HG03097 (cell line): ENCODE data around the gene RSPH9.

Experiments used
- ATAC-seq: cut with Tn5 transposase; IDR thresholded peaks from one replicate; pipeline ENCODE4 v1.9.1; 2021; ENCODE audit not compliant: unreplicated experiment, low FRiP score

RSPH9 gene

DNA sequence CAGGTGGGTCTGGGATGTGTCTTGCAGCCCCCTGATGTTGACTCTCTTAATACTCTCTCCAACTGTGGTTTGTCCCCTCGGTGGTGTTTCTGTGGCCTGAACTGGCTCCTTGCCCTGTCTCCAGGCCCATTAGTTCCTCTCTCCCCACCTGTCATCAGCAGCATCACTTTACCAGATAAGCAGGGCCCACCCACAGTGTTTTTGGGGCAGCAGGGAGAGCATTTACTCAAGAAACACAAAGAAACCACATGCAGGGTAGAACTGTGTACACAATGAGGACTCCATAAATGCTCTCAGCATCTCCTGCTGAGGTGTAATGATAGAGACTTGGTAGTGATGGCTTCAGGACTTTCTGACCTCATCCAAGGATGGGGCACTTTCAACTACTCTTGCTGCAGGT is 62.9 kb downstream of the RSPH9 start:
- no peak for ATAC-seq

- no peak for ATAC-seq
These were observed 64.2 kb downstream of the RSPH9 start for GRCh38 chr6:43708860-43709653.

GRCh38 chr6:43709654-43710303 is 64.9 kb downstream of the RSPH9 start:
- no peak for ATAC-seq

DNA sequence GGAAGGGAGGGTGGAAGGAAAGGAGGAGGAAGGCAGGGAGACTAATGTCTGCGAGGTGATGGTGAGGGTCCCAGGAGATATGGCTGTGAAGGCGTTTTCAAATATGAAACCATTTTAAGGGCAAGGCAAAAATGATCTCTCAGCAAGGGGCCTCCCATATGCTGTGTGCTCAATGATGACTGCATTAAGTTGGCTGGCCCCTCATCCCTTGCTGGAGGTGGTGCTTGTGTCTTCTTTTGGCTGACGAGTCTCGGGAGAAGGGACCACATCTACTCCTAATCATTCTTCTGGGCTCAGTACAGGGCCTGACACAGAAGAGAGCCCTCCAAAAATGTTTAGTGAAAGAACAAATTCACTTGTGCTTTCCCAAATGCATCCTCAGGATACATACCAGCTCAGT is 65.7 kb downstream of the RSPH9 start:
- ATAC-seq, result no peak

GRCh38 chr6:43712579-43712978 is 67.7 kb downstream of the RSPH9 start:
- ATAC-seq, result no peak

DNA sequence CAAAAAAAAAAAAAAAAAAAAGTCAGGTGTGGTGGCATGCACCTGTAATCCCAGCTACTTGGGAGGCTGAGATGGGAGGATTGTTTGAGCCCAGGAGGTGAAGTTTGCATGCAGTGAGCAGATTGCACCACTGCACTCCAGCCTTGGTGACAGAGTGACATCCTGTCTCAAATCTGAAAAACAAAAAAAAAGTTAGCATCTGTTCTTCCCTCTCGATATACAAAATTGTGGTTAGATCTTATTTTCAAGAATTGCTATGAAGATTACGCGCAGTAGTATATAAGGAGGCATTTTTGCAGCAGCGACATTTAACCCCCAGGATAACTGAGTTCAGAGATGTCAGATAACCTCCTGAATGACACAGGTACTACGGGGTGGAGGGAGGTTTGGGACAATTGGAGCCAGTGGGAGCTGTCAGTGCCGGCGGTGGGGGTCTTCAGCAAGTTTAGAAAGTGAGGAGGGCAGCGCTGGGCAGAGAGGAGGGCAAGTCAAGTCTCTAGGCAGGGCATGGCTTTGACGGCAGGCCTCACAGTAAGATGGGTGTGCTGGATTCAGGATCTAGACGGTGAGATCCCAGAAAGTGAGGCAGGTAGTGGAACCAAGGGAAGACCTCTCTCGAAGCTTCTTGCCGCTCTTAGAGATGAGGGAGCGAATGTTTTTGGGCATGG is 68.9 kb downstream of the RSPH9 start:
- no peak for ATAC-seq

DNA sequence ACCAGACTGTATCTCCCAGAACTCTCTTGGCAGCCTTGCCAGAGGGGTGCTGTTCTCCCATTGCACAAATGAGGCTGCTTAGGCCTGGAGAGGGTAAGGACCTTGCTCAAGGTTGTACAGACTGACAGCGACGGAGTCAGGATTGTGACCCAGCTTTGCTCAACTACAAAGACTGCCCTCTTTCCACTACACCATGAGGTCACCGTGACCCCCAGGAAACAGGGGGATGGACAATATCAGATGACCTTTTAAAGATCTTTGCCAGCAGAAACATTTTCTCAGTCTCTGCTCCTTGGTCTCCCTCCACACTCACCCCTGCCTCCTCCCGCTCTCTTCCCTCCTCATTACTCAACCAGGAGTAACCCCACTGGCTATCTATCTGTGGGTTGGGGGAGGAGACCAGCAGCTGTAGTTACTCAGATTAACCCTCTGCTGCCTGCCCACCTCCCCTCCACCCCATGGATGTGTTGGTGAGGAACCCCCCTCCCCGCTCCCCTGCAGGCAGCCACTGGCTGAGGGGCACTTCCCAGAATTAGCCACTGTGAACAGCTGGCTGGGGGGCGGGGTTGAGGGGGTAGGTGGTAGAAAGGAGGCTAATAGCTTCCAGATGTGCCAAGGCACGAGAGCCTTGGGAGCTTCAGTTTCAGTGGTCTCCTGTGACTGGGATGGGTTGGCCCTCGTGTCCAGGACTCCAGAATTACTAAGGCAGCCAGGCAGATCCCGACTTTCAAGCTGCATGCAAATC is 69.6 kb downstream of the RSPH9 start:
- ATAC-seq, result peak; percentile 12

DNA sequence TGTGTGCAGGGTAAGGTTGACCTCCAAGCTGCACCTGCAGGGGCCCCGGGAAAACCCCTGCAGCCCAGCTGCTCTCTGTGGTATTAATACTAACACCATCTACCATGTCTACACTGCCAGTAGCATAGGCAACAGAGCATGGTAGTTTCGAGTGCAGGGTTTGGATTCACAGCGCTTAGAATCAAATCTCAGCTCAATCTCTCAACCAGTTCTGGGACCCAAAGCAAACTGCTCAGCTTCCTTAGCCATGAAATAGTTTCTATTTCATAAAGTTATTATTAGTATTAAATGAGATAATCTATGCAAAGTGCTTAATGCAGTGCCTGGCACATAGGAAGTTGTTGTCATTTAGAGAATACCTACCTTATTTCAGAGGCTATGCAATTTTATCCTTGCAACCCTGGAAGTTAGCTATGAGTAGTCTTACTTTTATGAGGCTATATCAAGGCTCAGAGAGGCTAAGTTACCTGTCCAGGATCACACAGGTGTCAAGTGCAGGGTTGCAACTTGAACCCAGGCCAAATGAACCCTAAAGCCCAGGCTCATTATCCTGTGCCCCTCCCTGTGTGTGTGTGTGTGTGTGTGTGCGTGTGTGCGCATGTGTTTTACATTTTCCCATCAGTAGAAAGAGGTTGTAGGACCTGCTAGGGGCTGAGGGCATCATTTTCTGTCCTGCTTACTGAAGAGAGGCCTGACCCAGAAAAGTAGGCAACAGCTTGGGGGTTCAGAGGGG is 70.4 kb downstream of the RSPH9 start:
- peak; percentile 81 for ATAC-seq

- ATAC-seq, result no peak
These were observed 71.3 kb downstream of the RSPH9 start for GRCh38 chr6:43716099-43716498.

DNA sequence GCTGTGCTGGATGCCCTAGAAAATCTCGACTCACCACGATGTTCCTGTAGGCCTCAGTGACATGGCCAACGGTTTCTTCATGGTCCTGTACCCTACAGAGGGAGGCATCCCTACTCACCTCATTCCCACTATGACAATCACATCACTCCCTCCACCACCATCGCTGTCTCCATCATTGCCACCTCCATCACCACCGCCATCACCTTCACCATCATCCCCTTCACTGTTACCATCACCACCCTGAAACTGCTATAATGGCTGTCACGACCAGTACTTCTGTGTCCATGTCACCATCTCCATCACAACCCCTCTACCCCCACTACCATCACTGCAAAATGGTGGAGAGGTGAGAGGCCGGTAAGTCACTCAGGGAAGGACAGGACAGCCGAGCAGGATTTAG is 72.6 kb downstream of the RSPH9 start:
- no peak for ATAC-seq

GRCh38 chr6:43717822-43718221 is 73.0 kb downstream of the RSPH9 start:
- no peak for ATAC-seq

GRCh38 chr6:43718387-43719105 is 73.7 kb downstream of the RSPH9 start:
- no peak for ATAC-seq

GRCh38 chr6:43719511-43719910 is 74.7 kb downstream of the RSPH9 start:
- no peak for ATAC-seq

GRCh38 chr6:43720999-43721398 is 76.2 kb downstream of the RSPH9 start:
- ATAC-seq, result no peak
